ENCODE data around the gene CYP26C1.

GRCh38 chr10:93081318-93081717, 20.7 kb downstream of the CYP26C1 start:
- no peak for TF ChIP-seq MTA3 (CRISPR knock-in tag; IDR thresholded peaks at IDR 0.05)
- TF ChIP-seq ZMYM4 (CRISPR knock-in tag; IDR thresholded peaks at IDR 0.05), result no peak
- no peak for TF ChIP-seq CTCF (CRISPR knock-in tag; IDR thresholded peaks at IDR 0.05)
- no peak for TF ChIP-seq IRF2 (CRISPR knock-in tag; IDR thresholded peaks at IDR 0.05)
- TF ChIP-seq TBP (CRISPR knock-in tag; IDR thresholded peaks at IDR 0.05), result no peak
